HepG2 (cell line): Measurements from ENCODE around the gene HCRT. TPM values are rescaled to one million over a fixed set of nuclear protein-coding genes. Genes with fewer than 3 reads are reported as not detected.

ENCODE experiments used
- CAMTA2 ChIP-seq: sonication (generic); formaldehyde crosslinking; IDR thresholded peaks from 2 replicates; pipeline ENCODE4 v1.4.0; 2020; ENCODE audit warnings: mild to moderate bottlenecking, missing genetic modification reagents, borderline replicate concordance
- FOXK2 ChIP-seq: fragments of 450-650 bp; IDR thresholded peaks from 2 replicates; pipeline ENCODE4 v1.6.1; 2016
- IRF2 ChIP-seq: IDR thresholded peaks from 2 replicates; pipeline ENCODE4 v1.6.1; 2018; ENCODE audit warnings: missing genetic modification reagents, missing compliant biosample characterization
- KMT2B ChIP-seq: IDR thresholded peaks from 2 replicates; pipeline ENCODE4 v1.6.1; 2016; ENCODE audit warnings: missing genetic modification reagents, missing compliant biosample characterization
- MED1 ChIP-seq: sonication (generic); formaldehyde crosslinking; IDR thresholded peaks from 2 replicates; pipeline ENCODE4 v1.4.0; 2020; ENCODE audit warnings: missing genetic modification reagents
- MEIS1 ChIP-seq: sonication (generic); formaldehyde crosslinking; IDR thresholded peaks from 2 replicates; pipeline ENCODE4 v1.9.0; 2021; ENCODE audit warnings: mild to moderate bottlenecking, missing genetic modification reagents, moderate library complexity, borderline replicate concordance
- NBN ChIP-seq: fragments of 450-650 bp; conservative IDR thresholded peaks from 2 replicates; pipeline ENCODE4 v1.6.1; 2017
- PHB2 ChIP-seq: fragments of 450-650 bp; IDR thresholded peaks from 2 replicates; pipeline ENCODE4 v1.6.1; 2018; ENCODE audit not compliant: partially characterized antibody
- TP53 ChIP-seq: sonication (generic); formaldehyde crosslinking; conservative IDR thresholded peaks from 2 replicates; pipeline ENCODE4 v1.4.0; 2020; ENCODE audit warnings: missing genetic modification reagents
- ZBTB8A ChIP-seq: sonication (generic); formaldehyde crosslinking; IDR thresholded peaks from 2 replicates; pipeline ENCODE4 v1.4.0; 2020; ENCODE audit warnings: mild to moderate bottlenecking, low read depth, missing genetic modification reagents, borderline replicate concordance
- ZNF260 ChIP-seq: sonication (generic); formaldehyde crosslinking; IDR thresholded peaks from 2 replicates; pipeline ENCODE4 v1.4.0; 2020; ENCODE audit warnings: missing genetic modification reagents, low read depth, mild to moderate bottlenecking, borderline replicate concordance
- ZNF367 ChIP-seq: sonication (generic); formaldehyde crosslinking; IDR thresholded peaks from 2 replicates; pipeline ENCODE4 v1.4.0; 2020; ENCODE audit warnings: missing genetic modification reagents, borderline replicate concordance
- polyA plus RNA-seq, 8 experiments: library from polyadenylated mRNA; depleted of rRNA in 3 of 8; stranded (reverse) in 7 of 8; unstranded in 1 of 8; fragments of >200 nt; fragmentation: Illumina TruSeq in 4 of 8; extraction: Trizol in 4 of 8; gene quantifications; 2 replicates each; pipeline versions ENCODE4 v1.2.1 to v1.2.3, GENCODE V29; 2011 to 2016; ENCODE audit warnings: low read depth in 4 of 8, missing spikeins in 1 of 8, mixed read lengths in 1 of 8; ENCODE audit not compliant: insufficient read depth in 1 of 8
- total RNA-seq, 5 experiments: library from RNA; depleted of rRNA; stranded (reverse); fragments of >200 nt; fragmentation: Illumina TruSeq; extraction: Trizol; gene quantifications; 2 replicates each; pipeline ENCODE4 v1.2.3, GENCODE V29; 2016; ENCODE audit warnings: low read depth in 1 of 5
- TF ChIP-seq, protein P1 (sequence below): sonication (generic); formaldehyde crosslinking; conservative IDR thresholded peaks from 2 replicates; pipeline ENCODE4 v1.4.0; 2020; ENCODE audit warnings: missing genetic modification reagents
- TF ChIP-seq, protein P2 (sequence below): sonication (generic); formaldehyde crosslinking; IDR thresholded peaks from 2 replicates; pipeline ENCODE4 v1.8.1; 2023; ENCODE audit warnings: missing genetic modification reagents, inconsistent platforms, borderline replicate concordance
- TF ChIP-seq, protein P3 (sequence below): sonication (generic); formaldehyde crosslinking; IDR thresholded peaks from 2 replicates; pipeline ENCODE4; 2020; ENCODE audit warnings: missing genetic modification reagents, mild to moderate bottlenecking, borderline replicate concordance
- TF ChIP-seq, protein P4 (sequence below): sonication (generic); formaldehyde crosslinking; IDR thresholded peaks from 2 replicates; pipeline ENCODE4 v1.8.0; 2022; ENCODE audit warnings: mild to moderate bottlenecking, missing genetic modification reagents, moderate library complexity
- TF ChIP-seq, protein P5 (sequence below): sonication (generic); formaldehyde crosslinking; conservative IDR thresholded peaks from 2 replicates; pipeline ENCODE4 v1.4.0; 2020; ENCODE audit warnings: missing genetic modification reagents
- TF ChIP-seq, protein P6 (sequence below): sonication (generic); formaldehyde crosslinking; IDR thresholded peaks from 2 replicates; pipeline ENCODE4 v1.4.0; 2020; ENCODE audit warnings: missing genetic modification reagents

The HCRT gene
- total and polyA plus RNA-seq, 2 of the 13 experiments (the other 11 are each of a cell fraction or from before 2014, with no cell fraction given): not detected

DNA sequence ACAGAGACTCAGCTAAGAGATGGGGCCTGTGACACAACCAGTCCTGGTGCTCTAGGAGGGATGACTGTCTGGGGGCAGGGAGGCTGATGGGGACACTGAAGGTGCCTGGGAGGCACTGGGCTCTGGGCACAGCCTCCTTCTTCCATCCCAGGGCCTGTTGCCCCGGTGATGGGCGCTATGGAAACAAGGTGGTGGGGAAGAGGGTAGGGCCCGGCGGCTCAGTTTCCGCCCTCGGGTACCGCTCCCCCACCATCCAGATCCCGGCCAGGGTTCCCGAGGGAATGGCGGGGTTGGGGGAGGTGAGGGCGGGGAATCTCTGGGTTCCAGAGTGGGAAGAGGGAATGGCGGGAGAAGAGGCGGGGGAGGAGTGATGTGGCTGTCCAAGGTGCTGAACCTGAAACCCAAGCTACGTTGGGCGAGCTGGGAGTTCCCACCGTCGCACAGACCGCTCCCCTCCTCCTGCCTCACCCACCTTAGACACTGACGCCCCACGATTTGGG lies 5.3 kb downstream of the HCRT start (continued):
- TF ChIP-seq, protein P1, sequence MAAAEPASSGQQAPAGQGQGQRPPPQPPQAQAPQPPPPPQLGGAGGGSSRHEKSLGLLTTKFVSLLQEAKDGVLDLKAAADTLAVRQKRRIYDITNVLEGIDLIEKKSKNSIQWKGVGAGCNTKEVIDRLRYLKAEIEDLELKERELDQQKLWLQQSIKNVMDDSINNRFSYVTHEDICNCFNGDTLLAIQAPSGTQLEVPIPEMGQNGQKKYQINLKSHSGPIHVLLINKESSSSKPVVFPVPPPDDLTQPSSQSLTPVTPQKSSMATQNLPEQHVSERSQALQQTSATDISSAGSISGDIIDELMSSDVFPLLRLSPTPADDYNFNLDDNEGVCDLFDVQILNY (CRISPR knock-in tag): peak; percentile 91
- TF ChIP-seq ZNF367 (peak; percentile 96; the same call in 1 of the 2 replicates), FOXK2 (no peak), ZNF260 (no peak), ZBTB8A (CRISPR knock-in tag) (no peak), NBN (no peak), KMT2B (CRISPR knock-in tag) (peak; percentile 86), TP53 (CRISPR knock-in tag) (peak; percentile 79; the same call in 1 of the 2 replicates), CAMTA2 (CRISPR knock-in tag) (no peak), PHB2 (no peak), IRF2 (CRISPR knock-in tag) (peak; percentile 89), MEIS1 (CRISPR knock-in tag) (peak; percentile 59), MED1 (peak; percentile 61; the same call in 1 of the 2 replicates)
- TF ChIP-seq, protein P2, sequence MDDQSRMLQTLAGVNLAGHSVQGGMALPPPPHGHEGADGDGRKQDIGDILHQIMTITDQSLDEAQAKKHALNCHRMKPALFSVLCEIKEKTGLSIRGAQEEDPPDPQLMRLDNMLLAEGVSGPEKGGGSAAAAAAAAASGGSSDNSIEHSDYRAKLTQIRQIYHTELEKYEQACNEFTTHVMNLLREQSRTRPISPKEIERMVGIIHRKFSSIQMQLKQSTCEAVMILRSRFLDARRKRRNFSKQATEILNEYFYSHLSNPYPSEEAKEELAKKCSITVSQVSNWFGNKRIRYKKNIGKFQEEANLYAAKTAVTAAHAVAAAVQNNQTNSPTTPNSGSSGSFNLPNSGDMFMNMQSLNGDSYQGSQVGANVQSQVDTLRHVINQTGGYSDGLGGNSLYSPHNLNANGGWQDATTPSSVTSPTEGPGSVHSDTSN (CRISPR knock-in tag): peak; percentile 94
- TF ChIP-seq, protein P3, sequence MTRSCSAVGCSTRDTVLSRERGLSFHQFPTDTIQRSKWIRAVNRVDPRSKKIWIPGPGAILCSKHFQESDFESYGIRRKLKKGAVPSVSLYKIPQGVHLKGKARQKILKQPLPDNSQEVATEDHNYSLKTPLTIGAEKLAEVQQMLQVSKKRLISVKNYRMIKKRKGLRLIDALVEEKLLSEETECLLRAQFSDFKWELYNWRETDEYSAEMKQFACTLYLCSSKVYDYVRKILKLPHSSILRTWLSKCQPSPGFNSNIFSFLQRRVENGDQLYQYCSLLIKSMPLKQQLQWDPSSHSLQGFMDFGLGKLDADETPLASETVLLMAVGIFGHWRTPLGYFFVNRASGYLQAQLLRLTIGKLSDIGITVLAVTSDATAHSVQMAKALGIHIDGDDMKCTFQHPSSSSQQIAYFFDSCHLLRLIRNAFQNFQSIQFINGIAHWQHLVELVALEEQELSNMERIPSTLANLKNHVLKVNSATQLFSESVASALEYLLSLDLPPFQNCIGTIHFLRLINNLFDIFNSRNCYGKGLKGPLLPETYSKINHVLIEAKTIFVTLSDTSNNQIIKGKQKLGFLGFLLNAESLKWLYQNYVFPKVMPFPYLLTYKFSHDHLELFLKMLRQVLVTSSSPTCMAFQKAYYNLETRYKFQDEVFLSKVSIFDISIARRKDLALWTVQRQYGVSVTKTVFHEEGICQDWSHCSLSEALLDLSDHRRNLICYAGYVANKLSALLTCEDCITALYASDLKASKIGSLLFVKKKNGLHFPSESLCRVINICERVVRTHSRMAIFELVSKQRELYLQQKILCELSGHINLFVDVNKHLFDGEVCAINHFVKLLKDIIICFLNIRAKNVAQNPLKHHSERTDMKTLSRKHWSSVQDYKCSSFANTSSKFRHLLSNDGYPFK: no peak
- TF ChIP-seq, protein P4, sequence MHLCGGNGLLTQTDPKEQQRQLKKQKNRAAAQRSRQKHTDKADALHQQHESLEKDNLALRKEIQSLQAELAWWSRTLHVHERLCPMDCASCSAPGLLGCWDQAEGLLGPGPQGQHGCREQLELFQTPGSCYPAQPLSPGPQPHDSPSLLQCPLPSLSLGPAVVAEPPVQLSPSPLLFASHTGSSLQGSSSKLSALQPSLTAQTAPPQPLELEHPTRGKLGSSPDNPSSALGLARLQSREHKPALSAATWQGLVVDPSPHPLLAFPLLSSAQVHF: peak; percentile 58
- TF ChIP-seq, protein P5, sequence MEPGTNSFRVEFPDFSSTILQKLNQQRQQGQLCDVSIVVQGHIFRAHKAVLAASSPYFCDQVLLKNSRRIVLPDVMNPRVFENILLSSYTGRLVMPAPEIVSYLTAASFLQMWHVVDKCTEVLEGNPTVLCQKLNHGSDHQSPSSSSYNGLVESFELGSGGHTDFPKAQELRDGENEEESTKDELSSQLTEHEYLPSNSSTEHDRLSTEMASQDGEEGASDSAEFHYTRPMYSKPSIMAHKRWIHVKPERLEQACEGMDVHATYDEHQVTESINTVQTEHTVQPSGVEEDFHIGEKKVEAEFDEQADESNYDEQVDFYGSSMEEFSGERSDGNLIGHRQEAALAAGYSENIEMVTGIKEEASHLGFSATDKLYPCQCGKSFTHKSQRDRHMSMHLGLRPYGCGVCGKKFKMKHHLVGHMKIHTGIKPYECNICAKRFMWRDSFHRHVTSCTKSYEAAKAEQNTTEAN (CRISPR knock-in tag): peak; percentile 94
- TF ChIP-seq, protein P6, sequence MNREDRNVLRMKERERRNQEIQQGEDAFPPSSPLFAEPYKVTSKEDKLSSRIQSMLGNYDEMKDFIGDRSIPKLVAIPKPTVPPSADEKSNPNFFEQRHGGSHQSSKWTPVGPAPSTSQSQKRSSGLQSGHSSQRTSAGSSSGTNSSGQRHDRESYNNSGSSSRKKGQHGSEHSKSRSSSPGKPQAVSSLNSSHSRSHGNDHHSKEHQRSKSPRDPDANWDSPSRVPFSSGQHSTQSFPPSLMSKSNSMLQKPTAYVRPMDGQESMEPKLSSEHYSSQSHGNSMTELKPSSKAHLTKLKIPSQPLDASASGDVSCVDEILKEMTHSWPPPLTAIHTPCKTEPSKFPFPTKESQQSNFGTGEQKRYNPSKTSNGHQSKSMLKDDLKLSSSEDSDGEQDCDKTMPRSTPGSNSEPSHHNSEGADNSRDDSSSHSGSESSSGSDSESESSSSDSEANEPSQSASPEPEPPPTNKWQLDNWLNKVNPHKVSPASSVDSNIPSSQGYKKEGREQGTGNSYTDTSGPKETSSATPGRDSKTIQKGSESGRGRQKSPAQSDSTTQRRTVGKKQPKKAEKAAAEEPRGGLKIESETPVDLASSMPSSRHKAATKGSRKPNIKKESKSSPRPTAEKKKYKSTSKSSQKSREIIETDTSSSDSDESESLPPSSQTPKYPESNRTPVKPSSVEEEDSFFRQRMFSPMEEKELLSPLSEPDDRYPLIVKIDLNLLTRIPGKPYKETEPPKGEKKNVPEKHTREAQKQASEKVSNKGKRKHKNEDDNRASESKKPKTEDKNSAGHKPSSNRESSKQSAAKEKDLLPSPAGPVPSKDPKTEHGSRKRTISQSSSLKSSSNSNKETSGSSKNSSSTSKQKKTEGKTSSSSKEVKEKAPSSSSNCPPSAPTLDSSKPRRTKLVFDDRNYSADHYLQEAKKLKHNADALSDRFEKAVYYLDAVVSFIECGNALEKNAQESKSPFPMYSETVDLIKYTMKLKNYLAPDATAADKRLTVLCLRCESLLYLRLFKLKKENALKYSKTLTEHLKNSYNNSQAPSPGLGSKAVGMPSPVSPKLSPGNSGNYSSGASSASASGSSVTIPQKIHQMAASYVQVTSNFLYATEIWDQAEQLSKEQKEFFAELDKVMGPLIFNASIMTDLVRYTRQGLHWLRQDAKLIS: no peak
